Caco-2 (cell line): Measurements from ENCODE around the gene LRP1B. TPM values are rescaled to one million over a fixed set of nuclear protein-coding genes. Genes with fewer than 3 reads are reported as not detected.

Experiments
- BruUV-seq: library from RNA; stranded (reverse); fragments of 400-500 nt; replicated peaks from 2 replicates; lab custom pipeline; 2021; lab: Mats Ljungman, UMichigan
- CTCF ChIA-PET: fragments of 300-600 bp; sonication (Branson Sonifier 250); formaldehyde crosslinking; loops from one replicate; lab custom pipeline; 2022; ENCODE audit warnings: antibody characterized with exemption; lab: Charles Lee
- POLR2A ChIA-PET: fragments of 300-600 bp; sonication (Branson Sonifier 250); formaldehyde crosslinking; loops from one replicate; lab custom pipeline; 2022; ENCODE audit warnings: antibody characterized with exemption; lab: Charles Lee
- DNase-seq, 2 experiments: peaks; one replicate each; pipeline versions ENCODE4 v3.0.0 to v3.0.0-alpha.2; 2020 to 2022
- H3K27me3 ChIP-seq: replicated peaks from 2 replicates; pipeline ENCODE4 v1.6.0; 2011; ENCODE audit warnings: low read length; ENCODE audit not compliant: control insufficient read depth, insufficient read depth
- H3K36me3 ChIP-seq: 2 replicates; pipeline ENCODE4 v1.5.1; 2011; ENCODE audit warnings: low read length; ENCODE audit not compliant: control insufficient read depth, insufficient read depth
- H3K4me1 ChIP-seq: fragments of 250-450 bp; sonication (Bioruptor Pico); 2 replicates; pipeline ENCODE4 v1.5.1; 2020; ENCODE audit warnings: mild to moderate bottlenecking
- H3K4me3 ChIP-seq: 2 replicates; pipeline ENCODE4 v1.5.1; 2011; ENCODE audit warnings: low read depth, mild to moderate bottlenecking, control low read depth, low read length
- H3K9me3 ChIP-seq: fragments of 250-450 bp; sonication (Bioruptor Pico); 2 replicates; pipeline ENCODE4 v1.5.1; 2020; ENCODE audit warnings: mild to moderate bottlenecking, moderate library complexity
- H3K27ac Mint-ChIP-seq: one replicate; pipeline ENCODE4 v1.8.0; 2022; ENCODE audit warnings: mixed read lengths; ENCODE audit not compliant: unreplicated experiment
- H3K27me3 Mint-ChIP-seq: one replicate; pipeline ENCODE4 v1.8.0; 2022; ENCODE audit warnings: mixed read lengths; ENCODE audit not compliant: insufficient read depth, unreplicated experiment
- H3K36me3 Mint-ChIP-seq: one replicate; pipeline ENCODE4 v1.8.0; 2022; ENCODE audit warnings: mild to moderate bottlenecking, mixed read lengths; ENCODE audit not compliant: insufficient read depth, unreplicated experiment
- H3K4me1 Mint-ChIP-seq: one replicate; pipeline ENCODE4 v1.8.0; 2022; ENCODE audit warnings: low read depth, mixed read lengths; ENCODE audit not compliant: unreplicated experiment
- H3K4me3 Mint-ChIP-seq: one replicate; pipeline ENCODE4 v1.8.0; 2022; ENCODE audit warnings: mild to moderate bottlenecking, moderate library complexity, mixed read lengths; ENCODE audit not compliant: unreplicated experiment
- H3K9me3 Mint-ChIP-seq: one replicate; pipeline ENCODE4 v1.8.0; 2022; ENCODE audit warnings: mixed read lengths; ENCODE audit not compliant: unreplicated experiment
- intact Hi-C: fragments of 100-400 bp; cut with micrococcal nuclease; formaldehyde crosslinking; loops from one replicate; pipeline ENCODE4 v1.10.0; 2022; ENCODE audit not compliant: unreplicated experiment
- total RNA-seq: library from RNA; stranded (reverse); gene quantifications from 2 replicates; pipeline ENCODE4 v1.2.3, GENCODE V29; 2022
- TF ChIP-seq, protein P1 (sequence below), 2 experiments: fragments of 200-600 bp in 1 of 2; IDR thresholded peaks; 1 replicate in 1 of 2; 2 replicates in 1 of 2; pipeline versions ENCODE4 v1.5.1 to v1.8.0; 2011 to 2022; ENCODE audit warnings: antibody characterized with exemption in 1 of 2, control low read depth in 1 of 2, inconsistent platforms in 1 of 2, low read depth in 1 of 2, low read length in 1 of 2, mild to moderate bottlenecking in 1 of 2, moderate library complexity in 1 of 2; ENCODE audit not compliant: insufficient read depth in 1 of 2, severe bottlenecking in 1 of 2, unreplicated experiment in 1 of 2

LRP1B gene
- total RNA-seq, 1 experiment from 2014 or later, result not detected

DNA sequence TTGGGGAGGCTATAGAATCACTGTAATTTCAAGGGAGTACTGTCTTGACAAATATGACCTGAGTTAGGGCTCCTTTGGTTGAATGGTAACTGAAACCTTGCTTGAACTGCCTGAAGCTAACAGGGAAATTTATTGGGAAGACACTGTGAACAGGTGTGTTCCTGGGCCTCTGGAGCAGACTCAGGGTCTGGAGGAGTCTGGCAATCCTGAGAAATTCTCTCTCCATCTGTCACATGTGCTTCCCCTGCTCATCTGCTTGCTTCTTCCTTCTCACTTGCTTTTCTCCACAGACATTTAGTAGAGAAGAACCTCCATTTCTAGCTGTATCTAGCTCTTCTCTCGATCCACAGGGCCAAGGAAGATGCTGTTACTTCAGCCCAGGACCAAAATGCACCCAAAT, 476.5 kb downstream of the LRP1B start:
- Mint-ChIP-seq H3K36me3 (no peaks in the 10 kb centered on the region), H3K9me3 (no peaks in the 10 kb centered on the region), H3K27me3 (peaks cover 14% of the 10 kb centered on the region), H3K4me3 (no peak overlapping the region), H3K27ac (no peak overlapping the region), H3K4me1 (no peaks in the 10 kb centered on the region)
- intact Hi-C loops, result no loop called here
- H3K4me1 ChIP-seq, result no peaks in the 10 kb centered on the region
- H3K27me3 ChIP-seq, result no peaks in the 10 kb centered on the region
- TF ChIP-seq, protein P1, sequence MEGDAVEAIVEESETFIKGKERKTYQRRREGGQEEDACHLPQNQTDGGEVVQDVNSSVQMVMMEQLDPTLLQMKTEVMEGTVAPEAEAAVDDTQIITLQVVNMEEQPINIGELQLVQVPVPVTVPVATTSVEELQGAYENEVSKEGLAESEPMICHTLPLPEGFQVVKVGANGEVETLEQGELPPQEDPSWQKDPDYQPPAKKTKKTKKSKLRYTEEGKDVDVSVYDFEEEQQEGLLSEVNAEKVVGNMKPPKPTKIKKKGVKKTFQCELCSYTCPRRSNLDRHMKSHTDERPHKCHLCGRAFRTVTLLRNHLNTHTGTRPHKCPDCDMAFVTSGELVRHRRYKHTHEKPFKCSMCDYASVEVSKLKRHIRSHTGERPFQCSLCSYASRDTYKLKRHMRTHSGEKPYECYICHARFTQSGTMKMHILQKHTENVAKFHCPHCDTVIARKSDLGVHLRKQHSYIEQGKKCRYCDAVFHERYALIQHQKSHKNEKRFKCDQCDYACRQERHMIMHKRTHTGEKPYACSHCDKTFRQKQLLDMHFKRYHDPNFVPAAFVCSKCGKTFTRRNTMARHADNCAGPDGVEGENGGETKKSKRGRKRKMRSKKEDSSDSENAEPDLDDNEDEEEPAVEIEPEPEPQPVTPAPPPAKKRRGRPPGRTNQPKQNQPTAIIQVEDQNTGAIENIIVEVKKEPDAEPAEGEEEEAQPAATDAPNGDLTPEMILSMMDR (IDR thresholded peaks at IDR 0.05; ENCODE audit: insufficient read depth in 1 of 2, low read depth in 1 of 2, low read length in 1 of 2, severe bottlenecking in 1 of 2, unreplicated experiment in 1 of 2), result no peak
- no peak overlapping the region for H3K4me3 ChIP-seq
- BruUV-seq, result no TSS peak
- POLR2A ChIA-PET, result no interaction called here
- CTCF ChIA-PET, result no interaction called here
- no peak for DNase-seq
- H3K9me3 ChIP-seq, result no peaks in the 10 kb centered on the region
- H3K36me3 ChIP-seq, result no peaks in the 10 kb centered on the region

DNA sequence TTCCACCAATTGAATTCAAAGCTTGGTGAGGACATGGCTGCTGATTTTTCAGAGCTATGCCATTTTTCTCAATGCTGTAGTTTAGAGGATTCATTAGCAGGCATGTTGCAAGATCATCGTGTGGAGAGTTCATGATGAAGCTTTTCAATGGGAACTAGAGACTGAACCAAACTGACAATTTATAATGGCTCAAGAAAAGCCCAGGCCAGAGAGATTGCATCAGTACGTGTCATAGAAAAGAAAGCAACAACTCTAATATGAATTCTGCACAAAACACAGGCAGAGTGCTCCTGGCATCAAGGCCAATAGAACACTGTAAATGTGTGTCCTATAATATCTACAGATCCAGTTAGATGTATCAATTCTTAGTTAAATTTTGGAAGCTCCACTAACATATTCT, 477.6 kb downstream of the LRP1B start:
- Mint-ChIP-seq H3K27me3 (peaks cover 11% of the 10 kb centered on the region), H3K36me3 (no peaks in the 10 kb centered on the region), H3K4me3 (no peak overlapping the region), H3K9me3 (no peaks in the 10 kb centered on the region), H3K4me1 (no peaks in the 10 kb centered on the region), H3K27ac (no peak overlapping the region)
- no TSS peak for BruUV-seq
- ChIA-PET CTCF (no interaction called here), POLR2A (no interaction called here)
- DNase-seq, result no peak
- intact Hi-C loops, result no loop called here
- Histone ChIP-seq H3K36me3 (no peaks in the 10 kb centered on the region), H3K4me3 (no peak overlapping the region), H3K27me3 (no peaks in the 10 kb centered on the region), H3K4me1 (no peaks in the 10 kb centered on the region), H3K9me3 (no peaks in the 10 kb centered on the region)
- TF ChIP-seq, protein P1 (IDR thresholded peaks at IDR 0.05; ENCODE audit: insufficient read depth in 1 of 2, low read depth in 1 of 2, low read length in 1 of 2, severe bottlenecking in 1 of 2, unreplicated experiment in 1 of 2), result no peak

DNA sequence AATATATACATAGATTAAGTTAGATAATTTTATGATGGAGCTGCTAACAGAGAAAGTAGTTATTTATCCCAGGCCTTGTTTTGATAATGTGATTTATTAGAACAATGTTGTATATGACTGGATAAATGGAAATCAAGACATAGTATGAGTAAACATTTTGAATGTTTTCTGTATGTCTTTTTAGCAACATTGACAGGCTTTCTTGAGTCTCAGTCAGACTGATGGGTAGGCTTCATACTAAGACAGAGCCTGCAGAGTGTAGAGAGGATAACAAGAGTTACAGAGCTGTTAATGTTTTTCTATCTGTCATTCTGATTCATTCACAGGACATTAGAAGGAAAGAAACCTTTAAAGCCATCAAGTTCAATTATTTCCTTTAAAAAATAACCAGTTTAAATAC, 478.5 kb downstream of the LRP1B start:
- H3K27ac Mint-ChIP-seq, result no peak overlapping the region
- H3K27me3 ChIP-seq, result no peaks in the 10 kb centered on the region
- intact Hi-C loops, result no loop called here
- H3K4me3 Mint-ChIP-seq, result no peak overlapping the region
- no TSS peak for BruUV-seq
- H3K9me3 ChIP-seq, result no peaks in the 10 kb centered on the region
- no peaks in the 10 kb centered on the region for H3K36me3 Mint-ChIP-seq
- TF ChIP-seq, protein P1 (IDR thresholded peaks at IDR 0.05; ENCODE audit: insufficient read depth in 1 of 2, low read depth in 1 of 2, low read length in 1 of 2, severe bottlenecking in 1 of 2, unreplicated experiment in 1 of 2), result no peak
- H3K36me3 ChIP-seq, result no peaks in the 10 kb centered on the region
- CTCF ChIA-PET, result no interaction called here
- H3K4me1 ChIP-seq, result no peaks in the 10 kb centered on the region
- POLR2A ChIA-PET, result no interaction called here
- peaks cover 7% of the 10 kb centered on the region for H3K27me3 Mint-ChIP-seq
- DNase-seq, result no peak
- no peaks in the 10 kb centered on the region for H3K4me1 Mint-ChIP-seq
- no peaks in the 10 kb centered on the region for H3K9me3 Mint-ChIP-seq
- no peak overlapping the region for H3K4me3 ChIP-seq
